HG02938 (cell line): ENCODE data around the gene F3.

Experiments used
- ATAC-seq: cut with Tn5 transposase; IDR thresholded peaks from one replicate; pipeline ENCODE4 v1.9.1; 2021; ENCODE audit warnings: mild to moderate bottlenecking, moderate library complexity; ENCODE audit not compliant: unreplicated experiment

The F3 gene

GRCh38 chr1:94553323-94553730, 11.8 kb upstream of the F3 start:
- no peak for ATAC-seq

GRCh38 chr1:94552071-94552586, 10.6 kb upstream of the F3 start:
- ATAC-seq: no peak

GRCh38 chr1:94551449-94551848, 9.9 kb upstream of the F3 start:
- no peak for ATAC-seq

GRCh38 chr1:94550800-94551241, 9.3 kb upstream of the F3 start:
- ATAC-seq: no peak

GRCh38 chr1:94550396-94550795, 8.8 kb upstream of the F3 start:
- ATAC-seq: no peak

- no peak for ATAC-seq
Observed at GRCh38 chr1:94549706-94550105, 8.1 kb upstream of the F3 start.

GRCh38 chr1:94544706-94545490, 3.3 kb upstream of the F3 start:
- ATAC-seq: no peak

- ATAC-seq: no peak
Observed at GRCh38 chr1:94543893-94544635, 2.5 kb upstream of the F3 start.

GRCh38 chr1:94543001-94543400, 1.4 kb upstream of the F3 start:
- ATAC-seq: no peak

GRCh38 chr1:94542088-94542870, 720 bp upstream of the F3 start:
- no peak for ATAC-seq

- ATAC-seq: no peak
Observed at GRCh38 chr1:94540440-94541245, 916 bp downstream of the F3 start.

GRCh38 chr1:94539496-94539895, 2.1 kb downstream of the F3 start:
- no peak for ATAC-seq

- no peak for ATAC-seq
Observed at GRCh38 chr1:94538243-94538827, 3.2 kb downstream of the F3 start.

- ATAC-seq: no peak
Observed at GRCh38 chr1:94537254-94537653, 4.3 kb downstream of the F3 start.

GRCh38 chr1:94535879-94536278, 5.7 kb downstream of the F3 start:
- no peak for ATAC-seq

- ATAC-seq: no peak
Observed at GRCh38 chr1:94535095-94535494, 6.5 kb downstream of the F3 start.

- no peak for ATAC-seq
Observed at GRCh38 chr1:94532077-94532476, 9.5 kb downstream of the F3 start.

GRCh38 chr1:94531664-94532063, 9.9 kb downstream of the F3 start:
- no peak for ATAC-seq

- no peak for ATAC-seq
Observed at GRCh38 chr1:94530373-94530878, 11.1 kb downstream of the F3 start.

GRCh38 chr1:94529416-94529815, 12.1 kb downstream of the F3 start:
- no peak for ATAC-seq
